HCT116 (cell line): ENCODE data around the gene RP9.

Experiments
- ATF3 ChIP-seq: IDR thresholded peaks from 2 replicates; pipeline ENCODE4 v1.6.1; 2012
- CBX3 ChIP-seq: IDR thresholded peaks from 2 replicates; pipeline ENCODE4 v1.6.1; 2012; ENCODE audit warnings: low read depth
- CTCF ChIP-seq, 3 experiments: fragments of 200-600 bp in 1 of 3; sonication (generic) in 1 of 3; IDR thresholded peaks in 2 of 3; conservative IDR thresholded peaks in 1 of 3; 2 replicates each; pipeline ENCODE4 v1.5.1; 2012 to 2017; ENCODE audit warnings: low read depth in 2 of 3, low read length in 2 of 3, antibody characterized with exemption in 1 of 3, borderline replicate concordance in 1 of 3, control low read depth in 1 of 3, mild to moderate bottlenecking in 1 of 3, mixed read lengths in 1 of 3, mixed run types in 1 of 3, moderate library complexity in 1 of 3; ENCODE audit not compliant: insufficient read depth in 1 of 3
- EZH2 ChIP-seq: fragments of 200-600 bp; sonication (generic); IDR thresholded peaks from 2 replicates; pipeline ENCODE4 v1.6.1; 2017; ENCODE audit warnings: antibody characterized with exemption, mixed run types
- FOSL1 ChIP-seq: IDR thresholded peaks from 2 replicates; pipeline ENCODE4 v1.6.1; 2012; ENCODE audit warnings: low read depth
- JUND ChIP-seq: IDR thresholded peaks from 2 replicates; pipeline ENCODE4 v1.6.1; 2012
- POLR2A ChIP-seq: IDR thresholded peaks from 2 replicates; pipeline ENCODE4 v1.7.0; 2011; ENCODE audit warnings: borderline replicate concordance; ENCODE audit not compliant: insufficient read depth, insufficient read length; ENCODE audit errors: extremely low read depth
- RAD21 ChIP-seq: IDR thresholded peaks from 2 replicates; pipeline ENCODE4 v1.6.1; 2012; ENCODE audit warnings: low read depth, mild to moderate bottlenecking
- ZBTB33 ChIP-seq: IDR thresholded peaks from 2 replicates; pipeline ENCODE4 v1.6.1; 2011; ENCODE audit warnings: mild to moderate bottlenecking, low read length, moderate library complexity; ENCODE audit not compliant: insufficient replicate concordance; ENCODE audit errors: extremely low read depth
- ZNF274 ChIP-seq: fragments of 200-500 bp; sonication (Bioruptor generic); IDR thresholded peaks from 2 replicates; pipeline ENCODE4 v1.6.1; 2014; ENCODE audit warnings: mild to moderate bottlenecking, low read depth, low read length, inconsistent platforms
- TF ChIP-seq, protein P1 (sequence below): IDR thresholded peaks from 2 replicates; pipeline ENCODE4 v1.6.1; 2012

DNA sequence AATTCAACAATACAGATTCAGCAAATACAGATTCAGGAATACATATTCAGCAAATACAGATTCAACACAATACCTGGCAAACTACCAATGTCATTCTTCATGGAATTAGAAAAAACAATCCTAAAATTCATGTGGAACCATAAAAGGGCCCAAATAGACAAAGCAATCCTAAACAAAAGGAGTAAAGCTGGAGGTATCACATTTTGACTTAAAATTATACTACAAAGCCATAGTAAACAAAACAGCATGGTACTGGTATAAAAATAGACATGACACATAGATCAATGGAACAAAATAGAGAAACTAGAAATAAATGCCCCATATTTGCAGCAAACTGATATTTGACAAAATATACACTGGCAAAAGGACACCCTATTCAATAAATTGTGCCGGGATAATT, 43.2 kb downstream of the RP9 start:
- TF ChIP-seq JUND (no peak), RAD21 (no peak), FOSL1 (no peak), POLR2A (no peak), ZBTB33 (no peak), ZNF274 (no peak), CTCF (IDR thresholded peaks at IDR 0.05 in 2 of 3, conservative IDR thresholded peaks at IDR 0.05 in 1 of 3; ENCODE audit: borderline replicate concordance in 1 of 3, insufficient read depth in 1 of 3, low read depth in 2 of 3, low read length in 2 of 3) (no peak), ATF3 (no peak), CBX3 (no peak), EZH2 (no peak)
- TF ChIP-seq, protein P1, sequence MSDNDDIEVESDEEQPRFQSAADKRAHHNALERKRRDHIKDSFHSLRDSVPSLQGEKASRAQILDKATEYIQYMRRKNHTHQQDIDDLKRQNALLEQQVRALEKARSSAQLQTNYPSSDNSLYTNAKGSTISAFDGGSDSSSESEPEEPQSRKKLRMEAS = no peak
